Nephron progenitor cell (in vitro differentiated cells): ENCODE data around the gene MMP12.
"Not testable (repeated sequence)": the region's sequence is repeated elsewhere in the genome, so short reads cannot be mapped to it uniquely, and the experiment has no call there.

Source experiments
- DNase-seq: peaks from one replicate; pipeline ENCODE4 v3.0.0; 2021
- H3K27ac Mint-ChIP-seq: 2 replicates; pipeline ENCODE4 v1.8.0; 2021; ENCODE audit warnings: mild to moderate bottlenecking, moderate library complexity, mixed read lengths
- H3K27me3 Mint-ChIP-seq: 2 replicates; pipeline ENCODE4 v1.8.0; 2021; ENCODE audit warnings: mild to moderate bottlenecking, low read depth, mixed read lengths; ENCODE audit not compliant: poor library complexity
- H3K36me3 Mint-ChIP-seq: 2 replicates; pipeline ENCODE4 v1.8.0; 2021; ENCODE audit warnings: low read depth, mixed read lengths
- H3K4me1 Mint-ChIP-seq: 2 replicates; pipeline ENCODE4 v1.8.0; 2021; ENCODE audit warnings: mixed read lengths
- H3K4me3 Mint-ChIP-seq: 2 replicates; pipeline ENCODE4 v1.8.0; 2021; ENCODE audit warnings: mild to moderate bottlenecking, moderate library complexity, mixed read lengths
- H3K9me3 Mint-ChIP-seq: 2 replicates; pipeline ENCODE4 v1.8.0; 2021; ENCODE audit warnings: mild to moderate bottlenecking, moderate library complexity, mixed read lengths
- TF ChIP-seq, protein P1 (sequence below): fragments of 200-600 bp; sonication (generic); IDR thresholded peaks from 2 replicates; pipeline ENCODE4 v1.5.0; 2021; ENCODE audit warnings: antibody characterized with exemption

The MMP12 gene

DNA sequence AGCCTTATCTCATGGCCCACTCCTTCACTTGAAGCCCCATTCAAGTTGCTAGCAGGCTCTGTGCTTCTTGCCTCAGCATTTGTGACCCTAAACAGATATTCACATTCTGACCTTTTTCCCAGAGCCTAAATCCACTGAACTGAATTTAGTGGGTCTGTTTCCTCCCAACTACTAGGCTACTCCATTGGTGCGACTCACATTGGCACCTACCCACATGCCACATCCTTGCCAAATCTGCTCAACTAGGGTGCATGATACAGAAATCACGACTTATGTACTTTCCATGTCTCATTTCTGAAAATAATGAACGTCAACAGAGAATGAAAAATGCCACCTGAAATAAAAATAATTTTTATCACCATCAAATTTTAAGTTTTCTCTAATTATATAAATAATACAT lies 8.4 kb upstream of the MMP12 start:
- no peaks in the 10 kb centered on the region for H3K9me3 Mint-ChIP-seq
- TF ChIP-seq, protein P1, sequence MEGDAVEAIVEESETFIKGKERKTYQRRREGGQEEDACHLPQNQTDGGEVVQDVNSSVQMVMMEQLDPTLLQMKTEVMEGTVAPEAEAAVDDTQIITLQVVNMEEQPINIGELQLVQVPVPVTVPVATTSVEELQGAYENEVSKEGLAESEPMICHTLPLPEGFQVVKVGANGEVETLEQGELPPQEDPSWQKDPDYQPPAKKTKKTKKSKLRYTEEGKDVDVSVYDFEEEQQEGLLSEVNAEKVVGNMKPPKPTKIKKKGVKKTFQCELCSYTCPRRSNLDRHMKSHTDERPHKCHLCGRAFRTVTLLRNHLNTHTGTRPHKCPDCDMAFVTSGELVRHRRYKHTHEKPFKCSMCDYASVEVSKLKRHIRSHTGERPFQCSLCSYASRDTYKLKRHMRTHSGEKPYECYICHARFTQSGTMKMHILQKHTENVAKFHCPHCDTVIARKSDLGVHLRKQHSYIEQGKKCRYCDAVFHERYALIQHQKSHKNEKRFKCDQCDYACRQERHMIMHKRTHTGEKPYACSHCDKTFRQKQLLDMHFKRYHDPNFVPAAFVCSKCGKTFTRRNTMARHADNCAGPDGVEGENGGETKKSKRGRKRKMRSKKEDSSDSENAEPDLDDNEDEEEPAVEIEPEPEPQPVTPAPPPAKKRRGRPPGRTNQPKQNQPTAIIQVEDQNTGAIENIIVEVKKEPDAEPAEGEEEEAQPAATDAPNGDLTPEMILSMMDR: no peak
- H3K4me1 Mint-ChIP-seq: no peaks in the 10 kb centered on the region
- H3K27me3 Mint-ChIP-seq: peaks cover 2% of the 10 kb centered on the region
- no peak overlapping the region for H3K27ac Mint-ChIP-seq
- no peak overlapping the region for H3K4me3 Mint-ChIP-seq
- DNase-seq: no peak
- no peaks in the 10 kb centered on the region for H3K36me3 Mint-ChIP-seq

- Mint-ChIP-seq H3K27ac (no peak overlapping the region), H3K27me3 (peaks cover 2% of the 10 kb centered on the region), H3K4me1 (no peaks in the 10 kb centered on the region), H3K4me3 (no peak overlapping the region), H3K36me3 (no peaks in the 10 kb centered on the region), H3K9me3 (no peaks in the 10 kb centered on the region)
- TF ChIP-seq, protein P1: no peak
- no peak for DNase-seq
Observed at GRCh38 chr11:102882389-102883024, 7.7 kb upstream of the MMP12 start.

DNA sequence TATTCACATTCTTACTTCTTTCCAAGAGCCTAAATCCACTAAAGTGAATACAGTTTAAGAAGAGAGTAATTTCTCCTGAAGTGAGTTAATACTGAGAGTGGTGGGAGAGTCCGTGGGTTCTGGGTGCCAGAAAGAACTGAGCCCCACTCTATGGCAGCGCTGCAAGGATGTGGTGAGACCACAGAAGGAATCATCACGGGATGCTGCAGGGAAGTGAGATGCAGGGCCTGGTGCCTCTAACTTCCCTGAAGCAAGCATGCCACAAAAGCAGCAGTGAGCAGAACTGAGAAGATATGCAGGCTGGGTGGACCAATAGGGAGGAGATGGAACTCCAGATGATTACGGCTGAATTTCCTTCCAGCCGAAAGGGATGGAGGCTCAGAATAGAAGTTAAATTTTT lies 5.0 kb upstream of the MMP12 start:
- TF ChIP-seq, protein P1: no peak
- no peaks in the 10 kb centered on the region for H3K27me3 Mint-ChIP-seq
- no peak for DNase-seq
- H3K9me3 Mint-ChIP-seq: no peaks in the 10 kb centered on the region
- H3K27ac Mint-ChIP-seq: no peak overlapping the region
- no peaks in the 10 kb centered on the region for H3K36me3 Mint-ChIP-seq
- no peak overlapping the region for H3K4me3 Mint-ChIP-seq
- H3K4me1 Mint-ChIP-seq: no peaks in the 10 kb centered on the region

- TF ChIP-seq, protein P1: no peak
- no peak for DNase-seq
- H3K4me3 Mint-ChIP-seq: no peak overlapping the region
- no peaks in the 10 kb centered on the region for H3K4me1 Mint-ChIP-seq
- H3K27me3 Mint-ChIP-seq: no peaks in the 10 kb centered on the region
- H3K36me3 Mint-ChIP-seq: no peaks in the 10 kb centered on the region
- no peak overlapping the region for H3K27ac Mint-ChIP-seq
- H3K9me3 Mint-ChIP-seq: no peaks in the 10 kb centered on the region
Observed at GRCh38 chr11:102878595-102878994, 3.8 kb upstream of the MMP12 start.

GRCh38 chr11:102869354-102869964 lies 5.3 kb downstream of the MMP12 start:
- not testable (repeated sequence) for H3K27ac Mint-ChIP-seq, H3K9me3 Mint-ChIP-seq, DNase-seq, H3K4me3 Mint-ChIP-seq, H3K36me3 Mint-ChIP-seq, H3K27me3 Mint-ChIP-seq, H3K4me1 Mint-ChIP-seq

GRCh38 chr11:102868339-102868738 lies 6.4 kb downstream of the MMP12 start:
- H3K4me3 Mint-ChIP-seq: no peak overlapping the region
- H3K9me3 Mint-ChIP-seq: no peaks in the 10 kb centered on the region
- no peak for DNase-seq
- H3K27me3 Mint-ChIP-seq: no peaks in the 10 kb centered on the region
- peaks cover 2% of the 10 kb centered on the region for H3K4me1 Mint-ChIP-seq
- no peak overlapping the region for H3K27ac Mint-ChIP-seq
- H3K36me3 Mint-ChIP-seq: no peaks in the 10 kb centered on the region
- TF ChIP-seq, protein P1: no peak
